ENCODE results near the gene ENPP5. TPM values are rescaled to one million over a fixed set of nuclear protein-coding genes. Genes with fewer than 3 reads are reported as not detected.
A peak's percentile ranks its signal among the peaks of the same experiment; 100 is the strongest.

Gene ENPP5
- total and polyA plus RNA-seq, 8 donors, result 1.0 to 6.4 (median 2.3) TPM; not detected in 1

GRCh38 chr6:46216879-46217278 is 46.1 kb upstream of the ENPP5 start:
- no peaks in the 10 kb centered on the region for H3K9me3 ChIP-seq
- intact Hi-C loops (cut with DNase I; ENCODE audit: low total_unique reads), result no loop called here
- H3K36me3 ChIP-seq, result no peaks in the 10 kb centered on the region
- H3K27me3 ChIP-seq, result no peaks in the 10 kb centered on the region
- H3K4me3 ChIP-seq, result no peak overlapping the region
- TF ChIP-seq EP300 (IDR thresholded peaks at IDR 0.05) (no peak), POLR2A (IDR thresholded peaks at IDR 0.05) (no peak), POLR2AphosphoS5 (IDR thresholded peaks at IDR 0.05) (no peak)
- TF ChIP-seq, protein P1, sequence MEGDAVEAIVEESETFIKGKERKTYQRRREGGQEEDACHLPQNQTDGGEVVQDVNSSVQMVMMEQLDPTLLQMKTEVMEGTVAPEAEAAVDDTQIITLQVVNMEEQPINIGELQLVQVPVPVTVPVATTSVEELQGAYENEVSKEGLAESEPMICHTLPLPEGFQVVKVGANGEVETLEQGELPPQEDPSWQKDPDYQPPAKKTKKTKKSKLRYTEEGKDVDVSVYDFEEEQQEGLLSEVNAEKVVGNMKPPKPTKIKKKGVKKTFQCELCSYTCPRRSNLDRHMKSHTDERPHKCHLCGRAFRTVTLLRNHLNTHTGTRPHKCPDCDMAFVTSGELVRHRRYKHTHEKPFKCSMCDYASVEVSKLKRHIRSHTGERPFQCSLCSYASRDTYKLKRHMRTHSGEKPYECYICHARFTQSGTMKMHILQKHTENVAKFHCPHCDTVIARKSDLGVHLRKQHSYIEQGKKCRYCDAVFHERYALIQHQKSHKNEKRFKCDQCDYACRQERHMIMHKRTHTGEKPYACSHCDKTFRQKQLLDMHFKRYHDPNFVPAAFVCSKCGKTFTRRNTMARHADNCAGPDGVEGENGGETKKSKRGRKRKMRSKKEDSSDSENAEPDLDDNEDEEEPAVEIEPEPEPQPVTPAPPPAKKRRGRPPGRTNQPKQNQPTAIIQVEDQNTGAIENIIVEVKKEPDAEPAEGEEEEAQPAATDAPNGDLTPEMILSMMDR (IDR thresholded peaks at IDR 0.05), result no peak
- no peak for DNase-seq
- H3K4me1 ChIP-seq, result no peaks in the 10 kb centered on the region
- 87 to 91% (median 88%) methylated on average over 2 of the region's 2 CpGs for WGBS, 5 donors
- peak overlapping the region in 4 of 5 donors; percentile 4 to 69 (median 42) for H3K27ac ChIP-seq

DNA sequence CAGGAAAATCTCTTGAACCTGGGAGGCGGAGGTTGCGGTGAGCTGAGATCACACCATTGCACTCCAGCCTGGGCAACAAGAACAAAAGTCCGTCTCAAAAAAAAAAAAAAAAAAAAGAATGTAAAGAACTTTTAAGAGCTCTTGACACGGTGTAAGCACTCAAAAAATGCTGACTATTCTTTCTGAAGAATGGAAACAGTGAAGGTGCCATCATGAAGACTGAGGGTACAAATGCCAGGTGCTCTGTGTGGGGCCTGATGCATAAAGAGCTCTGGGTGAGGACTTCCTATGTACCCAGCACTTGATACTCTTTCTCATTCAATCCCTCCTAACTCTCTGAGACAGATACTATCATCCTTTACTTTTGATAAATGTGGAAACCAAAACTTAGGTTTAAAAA is 45.0 kb upstream of the ENPP5 start:
- Histone ChIP-seq H3K36me3 (no peaks in the 10 kb centered on the region), H3K27ac (no peak overlapping the region), H3K4me1 (no peaks in the 10 kb centered on the region), H3K27me3 (no peaks in the 10 kb centered on the region), H3K4me3 (no peak overlapping the region), H3K9me3 (no peaks in the 10 kb centered on the region)
- no peak for TF ChIP-seq EP300 (IDR thresholded peaks at IDR 0.05)
- intact Hi-C loops (cut with DNase I; ENCODE audit: low total_unique reads), result no loop called here
- DNase-seq, result no peak
- 75 to 93% (median 82%) methylated on average over 4 of the region's 4 CpGs for WGBS, 5 donors

DNA sequence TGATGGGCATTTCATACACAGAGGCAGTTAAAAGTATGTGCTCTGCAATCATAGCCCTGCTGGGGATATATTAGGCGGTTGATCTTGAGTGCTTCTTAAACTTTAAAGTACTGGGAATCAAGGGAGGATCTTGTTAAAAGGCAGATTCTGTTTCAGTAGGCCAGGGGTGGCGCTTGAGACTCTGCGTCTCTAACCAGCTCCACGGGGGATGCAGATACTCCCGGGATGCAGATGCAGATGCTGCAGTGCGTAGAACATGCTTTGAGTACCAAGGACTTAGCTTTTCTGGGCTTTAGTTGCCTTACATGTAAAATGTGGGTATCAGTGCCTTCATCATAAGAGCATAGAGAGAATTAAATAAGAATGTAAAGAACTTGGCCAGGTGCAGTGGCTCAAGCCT is 44.4 kb upstream of the ENPP5 start:
- Histone ChIP-seq H3K27ac (no peak overlapping the region), H3K27me3 (no peaks in the 10 kb centered on the region), H3K36me3 (no peaks in the 10 kb centered on the region), H3K4me3 (no peak overlapping the region), H3K4me1 (no peaks in the 10 kb centered on the region), H3K9me3 (no peaks in the 10 kb centered on the region)
- DNase-seq, result no peak
- intact Hi-C loops (cut with DNase I; ENCODE audit: low total_unique reads), result no loop called here
- WGBS, 5 donors, result 72 to 83% (median 78%) methylated on average over 6 of the region's 6 CpGs
- TF ChIP-seq EP300 (IDR thresholded peaks at IDR 0.05), result no peak

DNA sequence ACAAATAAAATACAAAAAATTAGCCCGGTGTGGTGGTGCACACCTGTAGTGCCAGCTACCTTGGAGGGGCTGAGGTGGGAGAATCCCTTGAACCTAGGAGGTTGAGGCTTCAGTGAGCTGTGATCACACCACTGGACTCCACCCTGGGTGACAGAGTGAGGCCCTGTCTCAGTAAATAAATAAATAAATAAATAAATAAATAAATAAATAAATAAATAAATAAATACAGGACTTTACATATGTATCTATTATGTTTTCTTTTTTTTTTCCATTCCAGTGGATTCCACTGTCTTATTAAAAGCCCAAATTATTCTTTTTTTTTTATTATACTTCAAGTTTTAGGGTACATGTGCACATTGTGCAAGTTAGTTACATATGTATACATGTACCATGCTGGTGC is 41.1 kb upstream of the ENPP5 start:
- Histone ChIP-seq H3K36me3 (no peaks in the 10 kb centered on the region), H3K9me3 (no peaks in the 10 kb centered on the region), H3K4me1 (no peaks in the 10 kb centered on the region), H3K4me3 (no peak overlapping the region), H3K27me3 (no peaks in the 10 kb centered on the region), H3K27ac (no peak overlapping the region)
- WGBS, 5 donors, result 96 to 100% (median 100%) methylated on average over 1 of the region's 1 CpG
- TF ChIP-seq, protein P1 (IDR thresholded peaks at IDR 0.05), result no peak
- TF ChIP-seq EP300 (IDR thresholded peaks at IDR 0.05) (no peak), POLR2AphosphoS5 (IDR thresholded peaks at IDR 0.05) (no peak), POLR2A (IDR thresholded peaks at IDR 0.05) (no peak)
- DNase-seq, result no peak
- intact Hi-C loops (cut with DNase I; ENCODE audit: low total_unique reads), result no loop called here

DNA sequence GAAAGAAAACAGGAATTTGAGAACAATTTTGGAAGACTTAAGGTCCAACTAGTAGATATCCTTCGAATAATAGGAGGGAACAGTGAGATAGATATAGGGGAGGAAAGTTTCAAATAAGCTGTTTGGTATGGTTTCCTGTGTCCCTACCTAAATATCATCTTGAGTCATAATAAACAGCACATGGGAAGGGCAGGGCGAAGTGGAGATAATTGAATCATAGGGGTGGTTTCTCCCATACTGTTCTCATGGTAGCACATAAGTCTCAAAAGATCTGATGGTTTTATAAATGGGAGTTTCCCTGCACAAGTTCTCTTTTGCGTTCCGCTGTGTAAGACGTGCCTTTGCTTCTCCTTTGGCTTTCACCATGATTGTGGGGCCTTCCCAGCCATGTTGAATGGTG is 39.5 kb upstream of the ENPP5 start:
- H3K27me3 ChIP-seq, result no peaks in the 10 kb centered on the region
- TF ChIP-seq POLR2AphosphoS5 (IDR thresholded peaks at IDR 0.05) (no peak), POLR2A (IDR thresholded peaks at IDR 0.05) (no peak), EP300 (IDR thresholded peaks at IDR 0.05) (no peak)
- TF ChIP-seq, protein P1 (IDR thresholded peaks at IDR 0.05), result no peak
- DNase-seq, result no peak
- H3K4me3 ChIP-seq, result no peak overlapping the region
- no peaks in the 10 kb centered on the region for H3K36me3 ChIP-seq
- WGBS, 5 donors, result 83 to 90% (median 89%) methylated on average over 5 of the region's 5 CpGs
- H3K27ac ChIP-seq, result no peak overlapping the region
- no peaks in the 10 kb centered on the region for H3K9me3 ChIP-seq
- no peaks in the 10 kb centered on the region for H3K4me1 ChIP-seq
- intact Hi-C loops (cut with DNase I; ENCODE audit: low total_unique reads), result no loop called here
